MM.1S (cell line): ENCODE results near the gene SRRM3.

Source experiments
- DNase-seq: peaks from one replicate; pipeline ENCODE4 v3.0.0-alpha.2; 2015
- H2AFZ ChIP-seq: fragments of 300-600 bp; sonication (generic); 2 replicates; pipeline ENCODE4 v1.6.0; 2016; ENCODE audit warnings: antibody characterized with exemption, low read length
- H3F3A ChIP-seq: fragments of 300-600 bp; sonication (generic); 2 replicates; pipeline ENCODE4 v1.6.1; 2016; ENCODE audit warnings: mild to moderate bottlenecking, antibody characterized with exemption, low read length, moderate library complexity, mixed read lengths; ENCODE audit not compliant: insufficient read depth
- H3K27ac ChIP-seq: fragments of 300-600 bp; sonication (generic); 2 replicates; pipeline ENCODE4 v1.5.1; 2016; ENCODE audit warnings: mild to moderate bottlenecking, low read length
- H3K27me3 ChIP-seq: fragments of 300-600 bp; sonication (generic); replicated peaks from 2 replicates; pipeline ENCODE4 v1.6.0; 2016; ENCODE audit warnings: low read length; ENCODE audit not compliant: insufficient read depth
- H3K36me3 ChIP-seq: fragments of 300-600 bp; sonication (generic); replicated peaks from 2 replicates; pipeline ENCODE4 v1.6.1; 2016; ENCODE audit warnings: mild to moderate bottlenecking, low read length, mixed read lengths; ENCODE audit not compliant: insufficient read depth
- H3K4me1 ChIP-seq: fragments of 300-600 bp; sonication (generic); 2 replicates; pipeline ENCODE4 v1.6.1; 2016; ENCODE audit warnings: low read length, mixed read lengths
- H3K4me2 ChIP-seq: fragments of 300-600 bp; sonication (generic); 2 replicates; pipeline ENCODE4 v1.6.0; 2016; ENCODE audit warnings: low read depth, low read length
- H3K4me3 ChIP-seq: fragments of 300-600 bp; sonication (generic); 2 replicates; pipeline ENCODE4 v1.5.1; 2016; ENCODE audit warnings: low read length, mixed read lengths
- H3K79me2 ChIP-seq: fragments of 300-600 bp; sonication (generic); 2 replicates; pipeline ENCODE4 v1.6.1; 2016; ENCODE audit warnings: mixed run types, low read length, mixed read lengths
- H3K9ac ChIP-seq: fragments of 300-600 bp; sonication (generic); 2 replicates; pipeline ENCODE4 v1.6.1; 2016; ENCODE audit warnings: low read length, mixed read lengths
- H3K9me2 ChIP-seq: fragments of 300-600 bp; sonication (generic); replicated peaks from 2 replicates; pipeline ENCODE4 v1.6.1; 2016; ENCODE audit warnings: mild to moderate bottlenecking, low read length, mixed read lengths; ENCODE audit not compliant: insufficient read depth
- H3K9me3 ChIP-seq: fragments of 300-600 bp; sonication (generic); replicated peaks from 2 replicates; pipeline ENCODE4 v1.6.1; 2016; ENCODE audit warnings: mild to moderate bottlenecking, low read length, mixed read lengths; ENCODE audit not compliant: insufficient read depth
- H4K20me1 ChIP-seq: fragments of 300-600 bp; sonication (generic); 2 replicates; pipeline ENCODE4 v1.6.1; 2016; ENCODE audit warnings: mild to moderate bottlenecking, low read length, moderate library complexity, mixed read lengths; ENCODE audit not compliant: insufficient read depth
- EZH2 ChIP-seq: fragments of 300-600 bp; sonication (generic); optimal IDR thresholded peaks from 2 replicates; pipeline ENCODE3; 2017; ENCODE audit warnings: low read depth, mild to moderate bottlenecking, antibody characterized with exemption, low read length, mixed read lengths
- EZH2phosphoT487 ChIP-seq: fragments of 300-600 bp; sonication (generic); IDR thresholded peaks from 2 replicates; pipeline ENCODE4 v1.6.1; 2018; ENCODE audit warnings: antibody characterized with exemption, low read length
- TF ChIP-seq, protein P1 (sequence below): fragments of 300-600 bp; sonication (generic); IDR thresholded peaks from 2 replicates; pipeline ENCODE4 v1.5.1; 2016; ENCODE audit warnings: antibody characterized with exemption, low read length, mixed read lengths

The SRRM3 gene

GRCh38 chr7:76293407-76293901 lies 91.8 kb downstream of the SRRM3 start:
- H3K36me3 ChIP-seq = no peaks in the 10 kb centered on the region
- no peak for DNase-seq
- H3K9me3 ChIP-seq = no peaks in the 10 kb centered on the region
- H3K4me1 ChIP-seq = peaks cover 8% of the 10 kb centered on the region
- H3K9me2 ChIP-seq = no peaks in the 10 kb centered on the region
- H3K4me2 ChIP-seq = no peak overlapping the region
- H4K20me1 ChIP-seq = no peaks in the 10 kb centered on the region
- H3K79me2 ChIP-seq = no peaks in the 10 kb centered on the region
- H3K9ac ChIP-seq = no peak overlapping the region
- no peaks in the 10 kb centered on the region for H3F3A ChIP-seq
- no peak for TF ChIP-seq EZH2phosphoT487
- TF ChIP-seq EZH2 = no peak
- TF ChIP-seq, protein P1, sequence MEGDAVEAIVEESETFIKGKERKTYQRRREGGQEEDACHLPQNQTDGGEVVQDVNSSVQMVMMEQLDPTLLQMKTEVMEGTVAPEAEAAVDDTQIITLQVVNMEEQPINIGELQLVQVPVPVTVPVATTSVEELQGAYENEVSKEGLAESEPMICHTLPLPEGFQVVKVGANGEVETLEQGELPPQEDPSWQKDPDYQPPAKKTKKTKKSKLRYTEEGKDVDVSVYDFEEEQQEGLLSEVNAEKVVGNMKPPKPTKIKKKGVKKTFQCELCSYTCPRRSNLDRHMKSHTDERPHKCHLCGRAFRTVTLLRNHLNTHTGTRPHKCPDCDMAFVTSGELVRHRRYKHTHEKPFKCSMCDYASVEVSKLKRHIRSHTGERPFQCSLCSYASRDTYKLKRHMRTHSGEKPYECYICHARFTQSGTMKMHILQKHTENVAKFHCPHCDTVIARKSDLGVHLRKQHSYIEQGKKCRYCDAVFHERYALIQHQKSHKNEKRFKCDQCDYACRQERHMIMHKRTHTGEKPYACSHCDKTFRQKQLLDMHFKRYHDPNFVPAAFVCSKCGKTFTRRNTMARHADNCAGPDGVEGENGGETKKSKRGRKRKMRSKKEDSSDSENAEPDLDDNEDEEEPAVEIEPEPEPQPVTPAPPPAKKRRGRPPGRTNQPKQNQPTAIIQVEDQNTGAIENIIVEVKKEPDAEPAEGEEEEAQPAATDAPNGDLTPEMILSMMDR = no peak
- H3K27me3 ChIP-seq = no peaks in the 10 kb centered on the region
- no peak overlapping the region for H3K27ac ChIP-seq
- no peak overlapping the region for H3K4me3 ChIP-seq
- H2AFZ ChIP-seq = no peak overlapping the region

- Histone ChIP-seq H3K9me3 (no peaks in the 10 kb centered on the region), H2AFZ (no peak overlapping the region), H3K4me3 (no peak overlapping the region), H3K4me2 (no peak overlapping the region), H3K79me2 (no peaks in the 10 kb centered on the region), H3K27me3 (peaks cover 1% of the 10 kb centered on the region; the same call in 1 of the 2 replicates), H3K9ac (no peak overlapping the region), H3F3A (no peaks in the 10 kb centered on the region), H3K9me2 (no peaks in the 10 kb centered on the region), H3K36me3 (no peaks in the 10 kb centered on the region), H3K27ac (no peak overlapping the region), H3K4me1 (peaks cover 8% of the 10 kb centered on the region), H4K20me1 (no peaks in the 10 kb centered on the region)
- TF ChIP-seq, protein P1 = no peak
- no peak for TF ChIP-seq EZH2phosphoT487
- peak; percentile 45 for DNase-seq
Measured at GRCh38 chr7:76294344-76295024, 92.8 kb downstream of the SRRM3 start.

- H3K4me2 ChIP-seq = no peak overlapping the region
- H4K20me1 ChIP-seq = no peaks in the 10 kb centered on the region
- H3K27ac ChIP-seq = no peak overlapping the region
- peaks cover 4% of the 10 kb centered on the region; the same call in 1 of the 2 replicates for H3K27me3 ChIP-seq
- no peaks in the 10 kb centered on the region for H3F3A ChIP-seq
- H3K4me1 ChIP-seq = 0 out of 2 replicates have a peak, but pooled peaks cover 4% of the 10 kb centered on the region
- H3K9me3 ChIP-seq = no peaks in the 10 kb centered on the region
- H3K9me2 ChIP-seq = no peaks in the 10 kb centered on the region
- TF ChIP-seq, protein P1 = no peak
- TF ChIP-seq EZH2 = no peak
- no peaks in the 10 kb centered on the region for H3K36me3 ChIP-seq
- no peaks in the 10 kb centered on the region for H3K79me2 ChIP-seq
- no peak overlapping the region for H3K9ac ChIP-seq
- no peak for DNase-seq
- H2AFZ ChIP-seq = no peak overlapping the region
- no peak overlapping the region for H3K4me3 ChIP-seq
Measured at GRCh38 chr7:76296743-76297740, 95.3 kb downstream of the SRRM3 start.
